Cardiac muscle cell (in vitro differentiated cells and primary cell): ENCODE results near the gene TASP1. TPM values are rescaled to one million over a fixed set of nuclear protein-coding genes. Genes with fewer than 3 reads are reported as not detected.
A peak's percentile ranks its signal among the peaks of the same experiment; 100 is the strongest.

Experiments
- DNase-seq, 2 donors: peaks; one replicate each; pipeline versions ENCODE4 v3.0.0 to v3.0.0-alpha.2; 2010 to 2017; ENCODE audit warnings: low read depth in 1 of 2, low spot score in 1 of 2
- H3K27ac ChIP-seq: fragments of 200-600 bp; sonication (generic); 2 replicates; pipeline ENCODE4 v1.5.1; 2016
- H3K27me3 ChIP-seq: fragments of 200-600 bp; sonication (generic); 2 replicates; pipeline ENCODE4 v1.6.0; 2016; ENCODE audit warnings: control low read depth
- H3K36me3 ChIP-seq: fragments of 200-600 bp; sonication (generic); 2 replicates; pipeline ENCODE4 v1.5.1; 2016; ENCODE audit warnings: control low read depth
- H3K4me1 ChIP-seq: fragments of 200-600 bp; sonication (generic); 2 replicates; pipeline ENCODE4 v1.8.1; 2017; ENCODE audit warnings: low read depth, mild to moderate bottlenecking, mixed run types
- H3K4me3 ChIP-seq: fragments of 200-600 bp; sonication (generic); 2 replicates; pipeline ENCODE4 v1.5.1; 2016; ENCODE audit warnings: mild to moderate bottlenecking
- H3K9me3 ChIP-seq: fragments of 200-600 bp; sonication (generic); 2 replicates; pipeline ENCODE4 v1.5.1; 2017; ENCODE audit warnings: low read depth, mild to moderate bottlenecking, control low read depth
- CTCF ChIP-seq: IDR thresholded peaks from 2 replicates; pipeline ENCODE4 v1.5.1; 2012; ENCODE audit warnings: low read depth, mild to moderate bottlenecking, low read length
- polyA plus RNA-seq: library from polyadenylated mRNA; unstranded; fragments of >200 nt; fragmentation: Nextera tagmentation; extraction: Ambion mirVana; gene quantifications from 2 replicates; pipeline ENCODE4 v1.2.1, GENCODE V29; 2016
- total RNA-seq: library from RNA; depleted of rRNA; stranded (reverse); fragments of >200 nt; gene quantifications from 2 replicates; pipeline ENCODE4 v1.2.3, GENCODE V29; 2016

Gene TASP1
- total and polyA plus RNA-seq, 2 experiments from 2014 or later = 9.3 to 12.6 TPM

GRCh38 chr20:13353261-13353945 is 285.3 kb downstream of the TASP1 start:
- Histone ChIP-seq H3K9me3 (no peaks in the 10 kb centered on the region), H3K36me3 (no peaks in the 10 kb centered on the region), H3K27ac (no peak overlapping the region), H3K4me1 (no peaks in the 10 kb centered on the region), H3K27me3 (no peaks in the 10 kb centered on the region), H3K4me3 (no peak overlapping the region)
- no peak for DNase-seq
- no peak for TF ChIP-seq CTCF

GRCh38 chr20:13349235-13349604 is 289.5 kb downstream of the TASP1 start:
- TF ChIP-seq CTCF = no peak
- Histone ChIP-seq H3K27ac (no peak overlapping the region), H3K9me3 (no peaks in the 10 kb centered on the region), H3K4me1 (no peaks in the 10 kb centered on the region), H3K27me3 (no peaks in the 10 kb centered on the region), H3K4me3 (no peak overlapping the region), H3K36me3 (no peaks in the 10 kb centered on the region)
- DNase-seq = no peak

GRCh38 chr20:13348311-13349234 is 290.2 kb downstream of the TASP1 start:
- Histone ChIP-seq H3K4me1 (no peaks in the 10 kb centered on the region), H3K9me3 (no peaks in the 10 kb centered on the region), H3K36me3 (no peaks in the 10 kb centered on the region), H3K27me3 (no peaks in the 10 kb centered on the region), H3K4me3 (no peak overlapping the region), H3K27ac (no peak overlapping the region)
- no peak for TF ChIP-seq CTCF
- DNase-seq = peak in 1 of 2 donors; percentile 15

- H3K36me3 ChIP-seq = no peaks in the 10 kb centered on the region
- H3K4me3 ChIP-seq = no peak overlapping the region
- H3K27me3 ChIP-seq = no peaks in the 10 kb centered on the region
- TF ChIP-seq CTCF = no peak
- H3K9me3 ChIP-seq = no peaks in the 10 kb centered on the region
- no peak overlapping the region for H3K27ac ChIP-seq
- DNase-seq = no peak
- peaks cover 4% of the 10 kb centered on the region for H3K4me1 ChIP-seq
Observed at GRCh38 chr20:13344671-13345070, 294.1 kb downstream of the TASP1 start.

GRCh38 chr20:13342469-13343242 is 296.1 kb downstream of the TASP1 start:
- DNase-seq = no peak

More at GRCh38 chr20:13342469-13343242, 296.1 kb downstream of the TASP1 start:
- H3K27ac ChIP-seq = no peak overlapping the region
- H3K4me3 ChIP-seq = no peak overlapping the region
- peaks cover 13% of the 10 kb centered on the region for H3K4me1 ChIP-seq
- no peak for TF ChIP-seq CTCF
- no peaks in the 10 kb centered on the region for H3K27me3 ChIP-seq
- no peaks in the 10 kb centered on the region for H3K9me3 ChIP-seq
- no peaks in the 10 kb centered on the region for H3K36me3 ChIP-seq
